HG03565 (cell line): ENCODE data around the gene KCNK7.

Experiments
- ATAC-seq: cut with Tn5 transposase; IDR thresholded peaks from one replicate; pipeline ENCODE4 v1.9.1; 2021; ENCODE audit warnings: mild to moderate bottlenecking, moderate library complexity; ENCODE audit not compliant: unreplicated experiment

Gene KCNK7

GRCh38 chr11:65611758-65612603 is 16.4 kb upstream of the KCNK7 start:
- no peak for ATAC-seq

- ATAC-seq, result no peak
Observed at GRCh38 chr11:65611028-65611757, 15.6 kb upstream of the KCNK7 start.

- ATAC-seq, result no peak
Observed at GRCh38 chr11:65610404-65610803, 14.8 kb upstream of the KCNK7 start.

GRCh38 chr11:65609665-65610064 is 14.1 kb upstream of the KCNK7 start:
- no peak for ATAC-seq

- no peak for ATAC-seq
Observed at GRCh38 chr11:65609229-65609628, 13.6 kb upstream of the KCNK7 start.

GRCh38 chr11:65607614-65608426 is 12.2 kb upstream of the KCNK7 start:
- no peak for ATAC-seq

GRCh38 chr11:65606876-65607613 is 11.4 kb upstream of the KCNK7 start:
- no peak for ATAC-seq

- ATAC-seq, result no peak
Observed at GRCh38 chr11:65604258-65604657, 8.7 kb upstream of the KCNK7 start.

GRCh38 chr11:65599955-65600246 is 4.3 kb upstream of the KCNK7 start:
- no peak for ATAC-seq

- ATAC-seq, result no peak
Observed at GRCh38 chr11:65599216-65599954, 3.8 kb upstream of the KCNK7 start.

- no peak for ATAC-seq
Observed at GRCh38 chr11:65598258-65598699, 2.7 kb upstream of the KCNK7 start.

- no peak for ATAC-seq
Observed at GRCh38 chr11:65596520-65596919, 920 bp upstream of the KCNK7 start.

- ATAC-seq, result no peak
Observed at GRCh38 chr11:65595131-65595530, 469 bp downstream of the KCNK7 start.

- no peak for ATAC-seq
Observed at GRCh38 chr11:65593518-65594414, 1.8 kb downstream of the KCNK7 start.

GRCh38 chr11:65592858-65593517 is 2.6 kb downstream of the KCNK7 start:
- ATAC-seq, result no peak

GRCh38 chr11:65591939-65592857 is 3.4 kb downstream of the KCNK7 start:
- no peak for ATAC-seq

- no peak for ATAC-seq
Observed at GRCh38 chr11:65590240-65590738, 5.3 kb downstream of the KCNK7 start.
